Hepatocyte (in vitro differentiated cells): ENCODE measurements around the gene MAP3K3. TPM values are rescaled to one million over a fixed set of nuclear protein-coding genes. Genes with fewer than 3 reads are reported as not detected.

Experiments used
- DNase-seq: peaks from one replicate; pipeline ENCODE4 v3.0.0-alpha.2; 2016; ENCODE audit warnings: low spot score
- H2AFZ ChIP-seq: fragments of 200-600 bp; sonication (generic); 2 replicates; pipeline ENCODE4 v1.6.0; 2016; ENCODE audit warnings: antibody characterized with exemption, mild to moderate bottlenecking
- H3K27ac ChIP-seq: fragments of 200-600 bp; sonication (generic); 2 replicates; pipeline ENCODE4 v1.5.1; 2016; ENCODE audit warnings: mild to moderate bottlenecking
- H3K27me3 ChIP-seq: fragments of 200-600 bp; sonication (generic); 2 replicates; pipeline ENCODE4 v1.6.1; 2016
- H3K36me3 ChIP-seq: fragments of 200-600 bp; sonication (generic); replicated peaks from 2 replicates; pipeline ENCODE4 v1.5.1; 2016; ENCODE audit warnings: low read depth; ENCODE audit not compliant: insufficient read depth
- H3K4me1 ChIP-seq: fragments of 200-600 bp; sonication (generic); 2 replicates; pipeline ENCODE4 v1.5.1; 2016; ENCODE audit warnings: mild to moderate bottlenecking, moderate library complexity; ENCODE audit not compliant: insufficient read depth
- H3K4me2 ChIP-seq: fragments of 200-600 bp; sonication (generic); 2 replicates; pipeline ENCODE4 v1.6.0; 2016
- H3K4me3 ChIP-seq: fragments of 200-600 bp; sonication (generic); 2 replicates; pipeline ENCODE4 v1.5.1; 2016; ENCODE audit warnings: mild to moderate bottlenecking
- H3K79me2 ChIP-seq: fragments of 200-600 bp; sonication (generic); 2 replicates; pipeline ENCODE4 v1.6.0; 2017; ENCODE audit warnings: mild to moderate bottlenecking
- H3K9me2 ChIP-seq: fragments of 200-600 bp; sonication (generic); replicated peaks from 2 replicates; pipeline ENCODE4 v1.6.0; 2017; ENCODE audit warnings: mild to moderate bottlenecking; ENCODE audit not compliant: insufficient read depth
- H3K9me3 ChIP-seq: fragments of 200-600 bp; sonication (generic); 2 replicates; pipeline ENCODE4 v1.5.1; 2016; ENCODE audit warnings: low read depth, mild to moderate bottlenecking
- H4K20me1 ChIP-seq: fragments of 200-600 bp; sonication (generic); 2 replicates; pipeline ENCODE4 v1.6.0; 2016; ENCODE audit warnings: mild to moderate bottlenecking; ENCODE audit not compliant: insufficient read depth, poor library complexity, severe bottlenecking
- EZH2 ChIP-seq: fragments of 200-600 bp; sonication (generic); IDR thresholded peaks from 2 replicates; pipeline ENCODE4 v1.6.1; 2016; ENCODE audit warnings: antibody characterized with exemption, mild to moderate bottlenecking, borderline replicate concordance
- EZH2phosphoT487 ChIP-seq: fragments of 200-600 bp; sonication (generic); IDR thresholded peaks from one replicate; pipeline ENCODE4 v1.6.1; 2018; ENCODE audit warnings: antibody characterized with exemption, mild to moderate bottlenecking, low read depth, moderate library complexity; ENCODE audit not compliant: unreplicated experiment, severe bottlenecking
- WGBS: methylation state at CpG from one replicate; pipeline ENCODE4 v1.1.6; 2016; ENCODE audit warnings: low lambda C conversion rate; ENCODE audit errors: missing lambda C conversion rate; 5-methylcytosine and 5-hydroxymethylcytosine counted together
- polyA plus RNA-seq: library from polyadenylated mRNA; unstranded; fragments of >200 nt; fragmentation: Nextera tagmentation; extraction: Ambion mirVana; gene quantifications from 2 replicates; pipeline ENCODE4 v1.2.1, GENCODE V29; 2016
- total RNA-seq: library from RNA; depleted of rRNA; stranded (reverse); fragments of >200 nt; gene quantifications from 2 replicates; pipeline ENCODE4 v1.2.3, GENCODE V29; 2014
- TF ChIP-seq, protein P1 (sequence below): fragments of 200-600 bp; sonication (generic); IDR thresholded peaks from 2 replicates; pipeline ENCODE4 v1.5.1; 2016; ENCODE audit warnings: antibody characterized with exemption, mild to moderate bottlenecking; ENCODE audit not compliant: poor library complexity

The MAP3K3 gene
- total and polyA plus RNA-seq, 2 experiments from 2014 or later: 13.4 to 15.5 TPM

GRCh38 chr17:63700528-63701455, 78.6 kb downstream of the MAP3K3 start:
- no peaks in the 10 kb centered on the region for H3K9me3 ChIP-seq
- H4K20me1 ChIP-seq: no peaks in the 10 kb centered on the region
- H3K79me2 ChIP-seq: no peaks in the 10 kb centered on the region
- peak overlapping the region; percentile 73 for H3K27ac ChIP-seq
- H3K4me3 ChIP-seq: peak overlapping the region; percentile 58
- H3K9me2 ChIP-seq: no peaks in the 10 kb centered on the region
- no peaks in the 10 kb centered on the region for H3K27me3 ChIP-seq
- no peaks in the 10 kb centered on the region for H3K36me3 ChIP-seq
- H3K4me1 ChIP-seq: peaks cover 15% of the 10 kb centered on the region
- peak overlapping the region; percentile 94 for H3K4me2 ChIP-seq
- WGBS: 17% methylated on average over 64 of the region's 88 CpGs
- peak overlapping the region; percentile 76 for H2AFZ ChIP-seq
- peak; percentile 48 for DNase-seq
- TF ChIP-seq, protein P1, sequence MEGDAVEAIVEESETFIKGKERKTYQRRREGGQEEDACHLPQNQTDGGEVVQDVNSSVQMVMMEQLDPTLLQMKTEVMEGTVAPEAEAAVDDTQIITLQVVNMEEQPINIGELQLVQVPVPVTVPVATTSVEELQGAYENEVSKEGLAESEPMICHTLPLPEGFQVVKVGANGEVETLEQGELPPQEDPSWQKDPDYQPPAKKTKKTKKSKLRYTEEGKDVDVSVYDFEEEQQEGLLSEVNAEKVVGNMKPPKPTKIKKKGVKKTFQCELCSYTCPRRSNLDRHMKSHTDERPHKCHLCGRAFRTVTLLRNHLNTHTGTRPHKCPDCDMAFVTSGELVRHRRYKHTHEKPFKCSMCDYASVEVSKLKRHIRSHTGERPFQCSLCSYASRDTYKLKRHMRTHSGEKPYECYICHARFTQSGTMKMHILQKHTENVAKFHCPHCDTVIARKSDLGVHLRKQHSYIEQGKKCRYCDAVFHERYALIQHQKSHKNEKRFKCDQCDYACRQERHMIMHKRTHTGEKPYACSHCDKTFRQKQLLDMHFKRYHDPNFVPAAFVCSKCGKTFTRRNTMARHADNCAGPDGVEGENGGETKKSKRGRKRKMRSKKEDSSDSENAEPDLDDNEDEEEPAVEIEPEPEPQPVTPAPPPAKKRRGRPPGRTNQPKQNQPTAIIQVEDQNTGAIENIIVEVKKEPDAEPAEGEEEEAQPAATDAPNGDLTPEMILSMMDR: no peak
- TF ChIP-seq EZH2phosphoT487 (no peak), EZH2 (no peak)

GRCh38 chr17:63701456-63701820, 79.2 kb downstream of the MAP3K3 start:
- DNase-seq: no peak
- WGBS: 87% methylated on average over 10 of the region's 10 CpGs
- Histone ChIP-seq H2AFZ (no peak overlapping the region), H3K27ac (no peak overlapping the region), H3K4me3 (no peak overlapping the region), H3K4me2 (peak overlapping the region; percentile 94), H3K4me1 (peaks cover 15% of the 10 kb centered on the region), H3K36me3 (no peaks in the 10 kb centered on the region), H3K27me3 (no peaks in the 10 kb centered on the region), H4K20me1 (no peaks in the 10 kb centered on the region), H3K79me2 (no peaks in the 10 kb centered on the region), H3K9me2 (no peaks in the 10 kb centered on the region), H3K9me3 (no peaks in the 10 kb centered on the region)
- TF ChIP-seq, protein P1: no peak
- TF ChIP-seq EZH2: no peak

- 93% methylated on average over 11 of the region's 19 CpGs for WGBS
- H3K4me1 ChIP-seq: peaks cover 15% of the 10 kb centered on the region
- H3K27me3 ChIP-seq: no peaks in the 10 kb centered on the region
- H3K36me3 ChIP-seq: no peaks in the 10 kb centered on the region
- H4K20me1 ChIP-seq: no peaks in the 10 kb centered on the region
- H3K4me3 ChIP-seq: no peak overlapping the region
- no peaks in the 10 kb centered on the region for H3K9me2 ChIP-seq
- no peak overlapping the region for H2AFZ ChIP-seq
- H3K27ac ChIP-seq: no peak overlapping the region
- H3K9me3 ChIP-seq: no peaks in the 10 kb centered on the region
- TF ChIP-seq, protein P1: no peak
- TF ChIP-seq EZH2: no peak
- no peak for TF ChIP-seq EZH2phosphoT487
- no peaks in the 10 kb centered on the region for H3K79me2 ChIP-seq
- H3K4me2 ChIP-seq: peak overlapping the region; percentile 94
- no peak for DNase-seq
Measured at GRCh38 chr17:63701868-63702720, 79.9 kb downstream of the MAP3K3 start.
